GM23338 (cell line): ENCODE measurements around the gene DDX56. TPM values are rescaled to one million over a fixed set of nuclear protein-coding genes. Genes with fewer than 3 reads are reported as not detected.

ENCODE experiments used
- ATAC-seq: fragments of 200-7000 bp; cut with Tn5 transposase; 3 replicates; pipeline ENCODE4 v1.9.1; 2020
- DNase-seq: peaks from one replicate; pipeline ENCODE4 v3.0.0-alpha.2; 2015; ENCODE audit warnings: low spot score
- H2AFZ ChIP-seq: fragments of 200-600 bp; sonication (generic); 2 replicates; pipeline ENCODE4 v1.8.0; 2016; ENCODE audit warnings: antibody characterized with exemption, mild to moderate bottlenecking, moderate library complexity
- H3F3A ChIP-seq: fragments of 200-600 bp; sonication (generic); replicated peaks from 2 replicates; pipeline ENCODE4 v1.8.0; 2017; ENCODE audit warnings: antibody characterized with exemption, mixed run types, low read depth
- H3K27ac ChIP-seq: fragments of 200-600 bp; sonication (generic); 2 replicates; pipeline ENCODE4 v1.6.1; 2016; ENCODE audit warnings: low read depth
- H3K27me3 ChIP-seq: fragments of 200-600 bp; sonication (generic); 2 replicates; pipeline ENCODE4 v1.8.0; 2016; ENCODE audit warnings: mild to moderate bottlenecking, mixed run types, moderate library complexity; ENCODE audit not compliant: insufficient read depth
- H3K36me3 ChIP-seq: fragments of 200-600 bp; sonication (generic); 2 replicates; pipeline ENCODE4 v1.8.0; 2016; ENCODE audit warnings: mild to moderate bottlenecking; ENCODE audit not compliant: insufficient read depth
- H3K4me1 ChIP-seq: fragments of 200-600 bp; sonication (generic); 2 replicates; pipeline ENCODE4 v1.8.0; 2016; ENCODE audit warnings: mild to moderate bottlenecking, moderate library complexity; ENCODE audit not compliant: insufficient read depth
- H3K4me2 ChIP-seq: fragments of 200-600 bp; sonication (generic); 2 replicates; pipeline ENCODE4 v1.7.1; 2017; ENCODE audit warnings: mixed run types
- H3K4me3 ChIP-seq: fragments of 200-600 bp; sonication (generic); 2 replicates; pipeline ENCODE4 v1.6.1; 2016; ENCODE audit warnings: mixed run types
- H3K79me2 ChIP-seq: fragments of 200-600 bp; sonication (generic); replicated peaks from 2 replicates; pipeline ENCODE4 v1.8.0; 2017; ENCODE audit warnings: mild to moderate bottlenecking; ENCODE audit not compliant: insufficient read depth
- H3K9me2 ChIP-seq: fragments of 200-600 bp; sonication (generic); 2 replicates; pipeline ENCODE4 v1.8.0; 2017; ENCODE audit not compliant: insufficient read depth
- H4K20me1 ChIP-seq: fragments of 200-600 bp; sonication (generic); replicated peaks from 2 replicates; pipeline ENCODE4 v1.8.0; 2017; ENCODE audit warnings: mild to moderate bottlenecking; ENCODE audit not compliant: insufficient read depth
- H3K27ac Mint-ChIP-seq: 2 replicates; pipeline ENCODE4 v1.8.0; 2020; ENCODE audit warnings: inconsistent platforms, mild to moderate bottlenecking, moderate library complexity, mixed read lengths
- H3K27me3 Mint-ChIP-seq: 3 replicates; pipeline ENCODE4 v1.8.0; 2022; ENCODE audit warnings: low read depth, mild to moderate bottlenecking, moderate library complexity, mixed read lengths, inconsistent platforms; ENCODE audit not compliant: insufficient read depth, poor library complexity
- H3K36me3 Mint-ChIP-seq: 3 replicates; pipeline ENCODE4 v1.8.0; 2021; ENCODE audit warnings: low read depth, mild to moderate bottlenecking, inconsistent platforms, moderate library complexity, mixed read lengths
- H3K4me1 Mint-ChIP-seq: 3 replicates; pipeline ENCODE4 v1.8.0; 2020; ENCODE audit warnings: mild to moderate bottlenecking, inconsistent platforms, mixed read lengths
- H3K4me3 Mint-ChIP-seq: 3 replicates; pipeline ENCODE4 v1.8.0; 2021; ENCODE audit warnings: moderate library complexity, mild to moderate bottlenecking, inconsistent platforms, mixed read lengths
- H3K9me3 Mint-ChIP-seq: 3 replicates; pipeline ENCODE4 v1.8.0; 2020; ENCODE audit warnings: moderate library complexity, mild to moderate bottlenecking, inconsistent platforms, mixed read lengths
- ETS1 ChIP-seq: IDR thresholded peaks from 2 replicates; pipeline ENCODE4 v1.6.1; 2016; ENCODE audit warnings: antibody characterized with exemption
- EZH2 ChIP-seq: fragments of 200-600 bp; sonication (generic); IDR thresholded peaks from one replicate; pipeline ENCODE4 v1.8.0; 2017; ENCODE audit warnings: antibody characterized with exemption, mild to moderate bottlenecking, low read depth; ENCODE audit not compliant: unreplicated experiment
- NANOG ChIP-seq: IDR thresholded peaks from 2 replicates; pipeline ENCODE4 v1.6.1; 2016; ENCODE audit warnings: antibody characterized with exemption, borderline replicate concordance
- REST ChIP-seq: IDR thresholded peaks from one replicate; pipeline ENCODE4 v1.6.1; 2018; ENCODE audit warnings: antibody characterized with exemption; ENCODE audit not compliant: unreplicated experiment
- ZNF114 ChIP-seq: fragments of 250-450 bp; sonication (Bioruptor Pico); IDR thresholded peaks from 2 replicates; pipeline ENCODE4 v1.5.0; 2020; ENCODE audit warnings: mild to moderate bottlenecking, moderate library complexity
- ZNF331 ChIP-seq: fragments of 250-450 bp; sonication (Bioruptor Pico); IDR thresholded peaks from 2 replicates; pipeline ENCODE4 v1.5.0; 2020; ENCODE audit warnings: low read depth, mild to moderate bottlenecking, moderate library complexity
- ZNF462 ChIP-seq: fragments of 250-450 bp; sonication (Bioruptor Pico); IDR thresholded peaks from 2 replicates; pipeline ENCODE4 v1.5.0; 2020; ENCODE audit warnings: mild to moderate bottlenecking, moderate library complexity
- polyA plus RNA-seq: library from polyadenylated mRNA; unstranded; fragments of >200 nt; fragmentation: Nextera tagmentation; extraction: Ambion mirVana; gene quantifications from 2 replicates; pipeline ENCODE4 v1.2.1, GENCODE V29; 2016
- total RNA-seq: library from RNA; depleted of rRNA; stranded (reverse); fragments of >200 nt; shearing (Covaris generic); gene quantifications from 2 replicates; pipeline ENCODE4 v1.2.3, GENCODE V29; 2014

DDX56 gene
- total and polyA plus RNA-seq, 2 experiments from 2014 or later = 44.1 to 72.3 TPM

- no peak for TF ChIP-seq ETS1
- no peak for TF ChIP-seq ZNF331 (CRISPR knock-in tag)
- no peak for TF ChIP-seq ZNF462
Observed at GRCh38 chr7:44568771-44569560, 4.7 kb downstream of the DDX56 start (continued).

GRCh38 chr7:44567884-44568283 is 5.8 kb downstream of the DDX56 start:
- Mint-ChIP-seq H3K36me3 (peaks cover 93% of the 10 kb centered on the region), H3K9me3 (no peaks in the 10 kb centered on the region; the same call in 2 of the 3 replicates), H3K4me3 (no peak overlapping the region), H3K27me3 (peaks cover 22% of the 10 kb centered on the region), H3K27ac (no peak overlapping the region), H3K4me1 (peaks cover 6% of the 10 kb centered on the region; the same call in 2 of the 3 replicates)
- Histone ChIP-seq H3F3A (peaks cover 12% of the 10 kb centered on the region; the same call in 1 of the 2 replicates), H3K4me2 (no peak overlapping the region), H3K4me3 (no peak overlapping the region), H3K36me3 (peaks cover 50% of the 10 kb centered on the region), H3K27me3 (no peaks in the 10 kb centered on the region), H3K27ac (no peak overlapping the region), H4K20me1 (no peaks in the 10 kb centered on the region), H2AFZ (no peak overlapping the region), H3K79me2 (peaks cover 11% of the 10 kb centered on the region), H3K4me1 (peaks cover 3% of the 10 kb centered on the region; the same call in 1 of the 2 replicates), H3K9me2 (no peaks in the 10 kb centered on the region)
- DNase-seq = no peak
- no peak for ATAC-seq
- TF ChIP-seq ZNF114 (CRISPR knock-in tag) (no peak), EZH2 (no peak), NANOG (no peak), REST (no peak)
